SK-N-SH (cell line): ENCODE measurements around the gene MOB1B. TPM values are rescaled to one million over a fixed set of nuclear protein-coding genes. Genes with fewer than 3 reads are reported as not detected.

ENCODE experiments used
- CTCF ChIA-PET: fragments of 300-600, 350-600 bp; formaldehyde crosslinking; extraction: SDS; loops from one replicate; lab custom pipeline; 2021; lab: Yijun Ruan, JAX
- POLR2A ChIA-PET: fragments of 350-600 bp; sonication (Branson Sonifier 250); formaldehyde crosslinking; extraction: SDS; loops from one replicate; lab custom pipeline; 2020; ENCODE audit warnings: antibody characterized with exemption, inconsistent platforms; lab: Yijun Ruan, JAX
- DNase-seq: peaks from one replicate; pipeline ENCODE4 v3.0.0; 2012
- H2AFZ ChIP-seq: fragments of 200-600 bp; sonication (generic); 2 replicates; pipeline ENCODE4 v1.8.1; 2016; ENCODE audit warnings: antibody characterized with exemption, mild to moderate bottlenecking, low read depth
- H3F3A ChIP-seq: fragments of 200-600 bp; sonication (generic); replicated peaks from 2 replicates; pipeline ENCODE3; 2016; ENCODE audit warnings: antibody characterized with exemption, mild to moderate bottlenecking; ENCODE audit not compliant: insufficient read depth
- H3K27ac ChIP-seq, 2 experiments: fragments of 200-500 bp in 1 of 2; fragments of 200-600 bp in 1 of 2; sonication (Bioruptor generic) in 1 of 2; sonication (generic), shearing (Covaris generic) in 1 of 2; 2 replicates each; pipeline versions ENCODE4 v1.5.1 to v1.6.1; 2014 to 2016; ENCODE audit warnings: low read depth in 2 of 2, inconsistent platforms in 1 of 2, low read length in 1 of 2, mild to moderate bottlenecking in 1 of 2, mixed read lengths in 1 of 2
- H3K27me3 ChIP-seq: fragments of 200-600 bp; sonication (generic), shearing (Covaris generic); 2 replicates; pipeline ENCODE4 v1.6.1; 2016; ENCODE audit warnings: mixed run types; ENCODE audit not compliant: insufficient read depth
- H3K36me3 ChIP-seq, 2 experiments: fragments of 200-500 bp in 1 of 2; fragments of 200-600 bp in 1 of 2; sonication (Bioruptor generic) in 1 of 2; sonication (generic) in 1 of 2; replicated peaks in 1 of 2; 2 replicates each; pipeline versions ENCODE3 to v1.5.1; 2014 to 2016; ENCODE audit warnings: low read length in 1 of 2, mild to moderate bottlenecking in 1 of 2; ENCODE audit not compliant: insufficient read depth in 2 of 2, control insufficient read depth in 1 of 2
- H3K4me1 ChIP-seq, 2 experiments: fragments of 200-500 bp in 1 of 2; fragments of 200-600 bp in 1 of 2; sonication (Bioruptor generic) in 1 of 2; sonication (generic), shearing (Covaris generic) in 1 of 2; 2 replicates each; pipeline versions ENCODE4 v1.5.1 to v1.6.1; 2014 to 2016; ENCODE audit warnings: low read depth in 1 of 2, low read length in 1 of 2, mixed run types in 1 of 2; ENCODE audit not compliant: insufficient read depth in 2 of 2, control insufficient read depth in 1 of 2
- H3K4me2 ChIP-seq: fragments of 200-600 bp; sonication (generic), shearing (Covaris generic); 2 replicates; pipeline ENCODE4 v1.6.1; 2017; ENCODE audit warnings: mixed run types
- H3K4me3 ChIP-seq, 2 experiments: fragments of 200-500 bp in 1 of 2; fragments of 200-600 bp in 1 of 2; sonication (Bioruptor generic) in 1 of 2; sonication (generic), shearing (Covaris generic) in 1 of 2; 2 replicates each; pipeline versions ENCODE4 v1.5.1 to v1.8.1; 2014 to 2016; ENCODE audit warnings: low read depth in 2 of 2, inconsistent platforms in 1 of 2, low read length in 1 of 2, mild to moderate bottlenecking in 1 of 2, mixed read lengths in 1 of 2, moderate library complexity in 1 of 2
- H3K79me2 ChIP-seq: fragments of 200-600 bp; sonication (generic); 2 replicates; pipeline ENCODE4 v1.8.1; 2017; ENCODE audit warnings: mild to moderate bottlenecking; ENCODE audit not compliant: insufficient read depth
- H3K9ac ChIP-seq: fragments of 200-600 bp; sonication (generic); 2 replicates; pipeline ENCODE4 v1.6.1; 2017; ENCODE audit warnings: mixed run types
- H3K9me2 ChIP-seq: fragments of 200-600 bp; sonication (generic); 2 replicates; pipeline ENCODE4 v1.6.1; 2017; ENCODE audit warnings: mixed run types
- H3K9me3 ChIP-seq: fragments of 200-600 bp; sonication (generic); 2 replicates; pipeline ENCODE4 v1.6.1; 2017; ENCODE audit warnings: mixed run types, mild to moderate bottlenecking, moderate library complexity
- H4K20me1 ChIP-seq: fragments of 200-600 bp; sonication (generic); 2 replicates; pipeline ENCODE4 v1.6.1; 2017; ENCODE audit warnings: mild to moderate bottlenecking, mixed run types; ENCODE audit not compliant: insufficient read depth
- FOSL2 ChIP-seq: IDR thresholded peaks from 2 replicates; pipeline ENCODE4 v1.4.0; 2012; ENCODE audit warnings: low read depth, mild to moderate bottlenecking, moderate library complexity, borderline replicate concordance
- FOXJ3 ChIP-seq: sonication (generic); formaldehyde crosslinking; IDR thresholded peaks from 2 replicates; pipeline ENCODE4 v1.5.1; 2020; ENCODE audit warnings: mild to moderate bottlenecking, missing genetic modification reagents
- IRF3 ChIP-seq: fragments of 150-350 bp; IDR thresholded peaks from 2 replicates; pipeline ENCODE4 v1.6.1; 2016; ENCODE audit warnings: mild to moderate bottlenecking, low read depth, low read length
- MEF2A ChIP-seq: IDR thresholded peaks from 2 replicates; pipeline ENCODE4 v1.4.0; 2012; ENCODE audit warnings: low read depth, borderline replicate concordance
- PBX3 ChIP-seq: IDR thresholded peaks from 2 replicates; pipeline ENCODE4; 2012
- POLR2AphosphoS5 ChIP-seq: IDR thresholded peaks from 2 replicates; pipeline ENCODE4 v1.6.1; 2012; ENCODE audit warnings: low read depth, low read length
- REST ChIP-seq: IDR thresholded peaks from 2 replicates; pipeline ENCODE4 v1.6.1; 2012; ENCODE audit warnings: mild to moderate bottlenecking, low read depth, low read length, moderate library complexity
- SMC3 ChIP-seq: IDR thresholded peaks from 2 replicates; pipeline ENCODE4 v1.6.1; 2012; ENCODE audit warnings: low read depth, low read length, improper control_type of control experiment
- TEAD4 ChIP-seq: IDR thresholded peaks from 2 replicates; pipeline ENCODE4 v1.4.0; 2012; ENCODE audit warnings: mild to moderate bottlenecking, borderline replicate concordance; ENCODE audit not compliant: insufficient read depth
- USF1 ChIP-seq: IDR thresholded peaks from 2 replicates; pipeline ENCODE4 v1.4.0; 2012; ENCODE audit warnings: low read depth, borderline replicate concordance
- ZBTB33 ChIP-seq: IDR thresholded peaks from 2 replicates; pipeline ENCODE4 v1.4.0; 2012; ENCODE audit warnings: low read depth, borderline replicate concordance
- WGBS: methylation state at CpG from one replicate; pipeline ENCODE4 v1.1.6; 2017; ENCODE audit warnings: low lambda C conversion rate; 5-methylcytosine and 5-hydroxymethylcytosine counted together
- polyA plus RNA-seq, 3 experiments: library from polyadenylated mRNA; depleted of rRNA; stranded (reverse); fragments of >200 nt; gene quantifications; 2 replicates each; pipeline ENCODE4 v1.2.3, GENCODE V29; 2012

The MOB1B gene
- polyA plus RNA-seq, 1 of the 3 experiments (the other 2 are of a cell fraction), result 2.9 TPM

GRCh38 chr4:70892086-70892769, 9.9 kb upstream of the MOB1B start:
- Histone ChIP-seq H3K27me3 (no peaks in the 10 kb centered on the region), H3K36me3 (no peaks in the 10 kb centered on the region), H3K4me1 (no peaks in the 10 kb centered on the region), H4K20me1 (no peaks in the 10 kb centered on the region), H3K4me3 (no peak overlapping the region), H2AFZ (no peak overlapping the region), H3K4me2 (no peak overlapping the region), H3K27ac (no peak overlapping the region), H3K9me3 (no peaks in the 10 kb centered on the region), H3F3A (no peaks in the 10 kb centered on the region), H3K9ac (no peak overlapping the region), H3K79me2 (no peaks in the 10 kb centered on the region), H3K9me2 (no peaks in the 10 kb centered on the region)
- ChIA-PET CTCF (no interaction called here), POLR2A (no interaction called here)
- no peak for DNase-seq
- 93% methylated on average over 11 of the region's 11 CpGs for WGBS
- TF ChIP-seq PBX3 (no peak), REST (no peak), SMC3 (no peak), FOSL2 (no peak), MEF2A (no peak), FOXJ3 (no peak), TEAD4 (no peak)

GRCh38 chr4:70893790-70894189, 8.4 kb upstream of the MOB1B start:
- WGBS, result 69% methylated on average over 7 of the region's 7 CpGs
- H3K27me3 ChIP-seq, result no peaks in the 10 kb centered on the region
- H3K27ac ChIP-seq, result no peak overlapping the region
- no peaks in the 10 kb centered on the region for H3K9me2 ChIP-seq
- no peaks in the 10 kb centered on the region for H3K9me3 ChIP-seq
- H3K9ac ChIP-seq, result no peak overlapping the region
- H4K20me1 ChIP-seq, result no peaks in the 10 kb centered on the region
- H3K4me1 ChIP-seq, result no peaks in the 10 kb centered on the region
- ChIA-PET CTCF (no interaction called here), POLR2A (no interaction called here)
- H3K4me2 ChIP-seq, result no peak overlapping the region
- no peaks in the 10 kb centered on the region for H3F3A ChIP-seq
- no peak for DNase-seq
- H2AFZ ChIP-seq, result no peak overlapping the region
- H3K36me3 ChIP-seq, result no peaks in the 10 kb centered on the region
- H3K79me2 ChIP-seq, result no peaks in the 10 kb centered on the region
- H3K4me3 ChIP-seq, result no peak overlapping the region
- no peak for TF ChIP-seq POLR2AphosphoS5
- no peak for TF ChIP-seq REST
- no peak for TF ChIP-seq USF1
- no peak for TF ChIP-seq ZBTB33
- TF ChIP-seq IRF3, result no peak
